OCI-LY3 (cell line): ENCODE measurements around the gene CHI3L2.

Source experiments
- H2AFZ ChIP-seq: fragments of 200-600, 300-600 bp; shearing (Covaris generic); 2 replicates; pipeline ENCODE4 v1.6.0; 2014; ENCODE audit warnings: antibody characterized with exemption, low read depth, low read length
- H3K27ac ChIP-seq: fragments of 200-600, 300-600 bp; sonication (generic); 2 replicates; pipeline ENCODE4 v1.5.1; 2014; ENCODE audit warnings: mild to moderate bottlenecking, low read length, moderate library complexity, mixed read lengths
- H3K27me3 ChIP-seq: fragments of 200-600, 300-600 bp; sonication (generic); 2 replicates; pipeline ENCODE4 v1.6.1; 2014; ENCODE audit warnings: low read depth, low read length, mixed read lengths
- H3K36me3 ChIP-seq: fragments of 200-600, 300-600 bp; sonication (generic); replicated peaks from 2 replicates; pipeline ENCODE3; 2014; ENCODE audit warnings: low read depth, low read length, mixed read lengths
- H3K4me1 ChIP-seq: fragments of 300-600, 200-600 bp; sonication (generic); 2 replicates; pipeline ENCODE4 v1.6.1; 2014; ENCODE audit warnings: low read length, mixed read lengths
- H3K4me2 ChIP-seq: fragments of 200-600, 300-600 bp; sonication (generic); 2 replicates; pipeline ENCODE4 v1.6.1; 2014; ENCODE audit warnings: low read length, mixed read lengths
- H3K4me3 ChIP-seq: fragments of 300-600, 200-600 bp; sonication (generic); 2 replicates; pipeline ENCODE4 v1.5.1; 2014; ENCODE audit warnings: antibody characterized with exemption, mild to moderate bottlenecking, low read length, moderate library complexity
- H3K79me2 ChIP-seq: fragments of 300-600, 200-600 bp; shearing (Covaris generic); 2 replicates; pipeline ENCODE4 v1.6.1; 2014; ENCODE audit warnings: mild to moderate bottlenecking, low read length, mixed read lengths
- H3K9ac ChIP-seq: fragments of 300-600, 200-600 bp; shearing (Covaris generic); 2 replicates; pipeline ENCODE4 v1.6.0; 2014; ENCODE audit warnings: mild to moderate bottlenecking, low read length, moderate library complexity
- H3K9me3 ChIP-seq: fragments of 200-600, 300-600 bp; shearing (Covaris generic); 2 replicates; pipeline ENCODE4 v1.6.1; 2014; ENCODE audit warnings: low read length, mixed read lengths; ENCODE audit not compliant: insufficient read depth
- H4K20me1 ChIP-seq: fragments of 200-600, 300-600 bp; sonication (generic); 2 replicates; pipeline ENCODE4 v1.6.1; 2016; ENCODE audit warnings: low read length, mixed read lengths; ENCODE audit not compliant: insufficient read depth
- EZH2phosphoT487 ChIP-seq: fragments of 200-600 bp; shearing (Covaris generic); IDR thresholded peaks from 2 replicates; pipeline ENCODE4 v1.6.1; 2018; ENCODE audit warnings: antibody characterized with exemption, mixed run types, low read depth
- TF ChIP-seq, protein P1 (sequence below): fragments of 200-600, 300-600 bp; sonication (generic); IDR thresholded peaks from 2 replicates; pipeline ENCODE4 v1.5.1; 2014; ENCODE audit warnings: antibody characterized with exemption, low read length, low read depth

The CHI3L2 gene

DNA sequence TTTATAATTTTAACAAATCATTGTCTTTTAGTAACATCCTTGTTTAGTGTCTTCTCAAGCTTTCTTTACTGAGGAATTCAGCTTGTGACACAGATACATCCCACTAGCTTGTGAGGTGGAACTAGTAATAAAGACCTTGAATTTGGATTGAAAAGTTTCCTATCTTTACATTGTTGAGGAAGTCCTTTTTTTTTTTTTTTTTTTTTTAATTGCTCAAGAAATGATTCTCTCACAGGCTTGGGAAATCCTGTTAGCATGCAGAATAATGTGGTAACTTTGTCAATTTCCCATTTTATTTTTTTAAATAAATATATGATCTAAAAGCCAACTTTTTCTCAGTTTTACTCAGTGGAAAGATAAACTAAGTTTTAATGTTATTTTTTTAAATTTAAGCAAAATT lies 42.9 kb upstream of the CHI3L2 start:
- H3K9me3 ChIP-seq: no peaks in the 10 kb centered on the region
- H3K27me3 ChIP-seq: no peaks in the 10 kb centered on the region
- H3K27ac ChIP-seq: no peak overlapping the region
- H3K4me3 ChIP-seq: no peak overlapping the region
- TF ChIP-seq, protein P1, sequence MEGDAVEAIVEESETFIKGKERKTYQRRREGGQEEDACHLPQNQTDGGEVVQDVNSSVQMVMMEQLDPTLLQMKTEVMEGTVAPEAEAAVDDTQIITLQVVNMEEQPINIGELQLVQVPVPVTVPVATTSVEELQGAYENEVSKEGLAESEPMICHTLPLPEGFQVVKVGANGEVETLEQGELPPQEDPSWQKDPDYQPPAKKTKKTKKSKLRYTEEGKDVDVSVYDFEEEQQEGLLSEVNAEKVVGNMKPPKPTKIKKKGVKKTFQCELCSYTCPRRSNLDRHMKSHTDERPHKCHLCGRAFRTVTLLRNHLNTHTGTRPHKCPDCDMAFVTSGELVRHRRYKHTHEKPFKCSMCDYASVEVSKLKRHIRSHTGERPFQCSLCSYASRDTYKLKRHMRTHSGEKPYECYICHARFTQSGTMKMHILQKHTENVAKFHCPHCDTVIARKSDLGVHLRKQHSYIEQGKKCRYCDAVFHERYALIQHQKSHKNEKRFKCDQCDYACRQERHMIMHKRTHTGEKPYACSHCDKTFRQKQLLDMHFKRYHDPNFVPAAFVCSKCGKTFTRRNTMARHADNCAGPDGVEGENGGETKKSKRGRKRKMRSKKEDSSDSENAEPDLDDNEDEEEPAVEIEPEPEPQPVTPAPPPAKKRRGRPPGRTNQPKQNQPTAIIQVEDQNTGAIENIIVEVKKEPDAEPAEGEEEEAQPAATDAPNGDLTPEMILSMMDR: no peak
- TF ChIP-seq EZH2phosphoT487: no peak
- H4K20me1 ChIP-seq: no peaks in the 10 kb centered on the region
- H3K79me2 ChIP-seq: no peaks in the 10 kb centered on the region
- no peak overlapping the region for H2AFZ ChIP-seq
- H3K9ac ChIP-seq: no peak overlapping the region
- no peak overlapping the region for H3K4me2 ChIP-seq
- H3K4me1 ChIP-seq: no peaks in the 10 kb centered on the region
- H3K36me3 ChIP-seq: peaks cover 42% of the 10 kb centered on the region

DNA sequence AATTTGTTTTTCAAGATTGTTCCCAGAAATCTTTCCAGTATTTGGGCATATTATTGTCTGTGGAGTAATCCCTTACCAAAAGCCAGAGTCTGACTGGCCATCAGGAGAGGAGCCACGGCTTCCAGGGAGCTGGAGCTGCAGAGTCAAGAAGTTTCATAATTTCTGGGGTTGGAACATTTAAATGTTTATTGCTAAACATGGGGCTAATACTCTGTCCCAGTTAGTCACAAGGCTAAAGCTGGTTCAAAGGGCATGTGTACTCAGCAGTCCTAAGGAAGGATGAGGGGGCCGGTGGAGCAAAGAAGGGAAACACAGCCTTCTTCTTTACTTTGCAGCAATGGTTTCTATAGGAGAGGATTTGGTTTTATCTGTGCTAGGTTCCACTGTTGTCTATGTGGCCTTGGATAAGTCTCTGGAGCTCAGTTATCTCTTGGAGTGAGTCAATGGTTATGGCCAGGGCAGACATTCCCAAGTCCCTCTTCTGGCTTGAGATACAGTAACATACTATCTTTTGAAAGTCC lies 36.5 kb upstream of the CHI3L2 start:
- H4K20me1 ChIP-seq: no peaks in the 10 kb centered on the region
- no peaks in the 10 kb centered on the region for H3K9me3 ChIP-seq
- H3K27ac ChIP-seq: no peak overlapping the region

DNA sequence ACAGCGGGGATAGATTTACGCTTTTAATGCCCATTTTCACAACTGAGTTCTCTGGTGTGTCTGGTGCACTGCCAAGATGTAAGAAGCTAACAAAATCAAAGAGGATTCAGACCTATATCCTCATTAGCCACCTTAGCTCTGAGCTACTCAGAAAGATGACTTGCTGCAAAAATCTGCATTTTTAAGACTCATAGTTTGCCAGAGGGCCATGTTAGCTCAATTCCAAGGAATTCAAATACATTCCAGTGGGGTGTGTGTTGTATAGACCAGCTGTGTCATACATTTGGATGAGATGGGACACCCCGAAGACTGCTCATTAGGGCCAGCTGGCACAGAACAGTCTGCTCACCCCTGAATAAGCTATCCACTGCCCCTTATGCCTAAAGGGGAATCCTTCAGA lies 36.0 kb upstream of the CHI3L2 start:
- Histone ChIP-seq H3K36me3 (peaks cover 18% of the 10 kb centered on the region), H3K9ac (no peak overlapping the region), H3K27ac (no peak overlapping the region), H4K20me1 (no peaks in the 10 kb centered on the region), H3K79me2 (no peaks in the 10 kb centered on the region), H3K27me3 (no peaks in the 10 kb centered on the region), H2AFZ (no peak overlapping the region), H3K4me1 (peaks cover 19% of the 10 kb centered on the region), H3K9me3 (no peaks in the 10 kb centered on the region), H3K4me2 (no peak overlapping the region), H3K4me3 (no peak overlapping the region)
- TF ChIP-seq EZH2phosphoT487: no peak
- TF ChIP-seq, protein P1: no peak

More for the DNA sequence above, 36.5 kb upstream of the CHI3L2 start:
- no peaks in the 10 kb centered on the region for H3K79me2 ChIP-seq
- H3K9ac ChIP-seq: no peak overlapping the region
- TF ChIP-seq, protein P1: no peak
- TF ChIP-seq EZH2phosphoT487: no peak
- H3K36me3 ChIP-seq: peaks cover 20% of the 10 kb centered on the region
- no peaks in the 10 kb centered on the region for H3K27me3 ChIP-seq
- H3K4me3 ChIP-seq: no peak overlapping the region
- H3K4me2 ChIP-seq: no peak overlapping the region
- no peak overlapping the region for H2AFZ ChIP-seq
- H3K4me1 ChIP-seq: peaks cover 19% of the 10 kb centered on the region

DNA sequence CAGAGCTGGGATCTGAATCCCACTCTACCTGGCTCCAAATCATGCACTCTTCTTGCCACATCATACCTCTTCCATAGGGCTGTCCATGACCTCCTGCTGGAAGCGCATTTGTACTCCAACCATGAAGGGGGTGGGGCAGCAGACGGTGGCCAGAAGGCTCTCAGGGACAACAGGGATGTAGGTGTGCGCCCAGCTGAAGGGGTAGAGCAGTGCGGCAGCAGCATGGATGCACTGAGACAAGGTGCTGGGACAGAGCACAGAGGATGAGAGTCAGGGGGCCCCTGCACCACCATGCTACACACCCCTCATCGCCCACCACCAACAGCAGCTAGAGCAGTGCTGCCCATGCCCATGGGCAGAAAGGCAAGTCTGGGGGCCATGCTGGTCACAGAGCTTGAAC lies 35.4 kb upstream of the CHI3L2 start:
- Histone ChIP-seq H3K36me3 (peaks cover 14% of the 10 kb centered on the region), H3K79me2 (no peaks in the 10 kb centered on the region), H3K27ac (no peak overlapping the region), H3K4me1 (peaks cover 19% of the 10 kb centered on the region), H3K27me3 (no peaks in the 10 kb centered on the region), H3K9me3 (no peaks in the 10 kb centered on the region), H3K4me3 (no peak overlapping the region), H3K9ac (no peak overlapping the region), H3K4me2 (no peak overlapping the region), H2AFZ (no peak overlapping the region), H4K20me1 (no peaks in the 10 kb centered on the region)
- TF ChIP-seq, protein P1: no peak
- no peak for TF ChIP-seq EZH2phosphoT487
